ENCODE measurements around the gene KCNIP4.

Gene KCNIP4

DNA sequence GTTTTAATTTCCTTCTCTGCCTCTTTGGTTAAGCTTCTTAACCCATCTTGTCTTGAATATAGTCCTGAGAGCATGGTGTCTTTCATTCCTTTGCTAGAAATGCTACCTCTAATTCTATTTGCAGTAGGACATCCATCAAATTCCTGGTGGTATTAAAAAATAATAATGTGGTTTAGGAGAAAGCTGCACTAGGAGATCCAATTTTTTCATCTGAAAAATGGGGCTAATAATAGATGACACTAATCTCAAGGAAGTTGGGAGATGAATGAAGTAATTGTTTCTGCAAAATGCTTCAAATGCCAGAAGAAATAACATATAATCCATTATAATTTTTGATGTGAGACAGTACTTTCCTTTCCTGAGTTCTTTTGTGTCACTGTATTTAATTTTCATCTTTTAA lies 1053.4 kb downstream of the KCNIP4 start:
- TF ChIP-seq, protein P1, sequence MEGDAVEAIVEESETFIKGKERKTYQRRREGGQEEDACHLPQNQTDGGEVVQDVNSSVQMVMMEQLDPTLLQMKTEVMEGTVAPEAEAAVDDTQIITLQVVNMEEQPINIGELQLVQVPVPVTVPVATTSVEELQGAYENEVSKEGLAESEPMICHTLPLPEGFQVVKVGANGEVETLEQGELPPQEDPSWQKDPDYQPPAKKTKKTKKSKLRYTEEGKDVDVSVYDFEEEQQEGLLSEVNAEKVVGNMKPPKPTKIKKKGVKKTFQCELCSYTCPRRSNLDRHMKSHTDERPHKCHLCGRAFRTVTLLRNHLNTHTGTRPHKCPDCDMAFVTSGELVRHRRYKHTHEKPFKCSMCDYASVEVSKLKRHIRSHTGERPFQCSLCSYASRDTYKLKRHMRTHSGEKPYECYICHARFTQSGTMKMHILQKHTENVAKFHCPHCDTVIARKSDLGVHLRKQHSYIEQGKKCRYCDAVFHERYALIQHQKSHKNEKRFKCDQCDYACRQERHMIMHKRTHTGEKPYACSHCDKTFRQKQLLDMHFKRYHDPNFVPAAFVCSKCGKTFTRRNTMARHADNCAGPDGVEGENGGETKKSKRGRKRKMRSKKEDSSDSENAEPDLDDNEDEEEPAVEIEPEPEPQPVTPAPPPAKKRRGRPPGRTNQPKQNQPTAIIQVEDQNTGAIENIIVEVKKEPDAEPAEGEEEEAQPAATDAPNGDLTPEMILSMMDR (IDR thresholded peaks at IDR 0.05) = no peak

DNA sequence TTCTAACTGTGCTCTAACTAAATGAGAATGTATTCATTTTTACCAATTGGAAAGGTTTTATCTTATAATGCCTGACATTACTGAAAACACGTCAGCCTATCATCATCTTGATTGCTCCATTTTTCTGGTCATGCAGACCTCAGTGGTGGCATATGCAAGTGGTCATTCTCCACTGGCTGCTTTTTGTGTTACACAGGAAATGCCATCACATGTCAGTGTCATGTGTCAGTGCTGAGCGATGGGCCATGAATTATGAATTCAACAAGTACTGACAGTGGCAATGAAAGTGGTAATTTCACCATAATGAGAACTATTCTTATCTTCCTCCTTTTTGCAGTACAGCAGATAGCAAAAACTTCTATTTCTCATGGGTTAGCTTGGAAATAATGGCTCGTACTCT lies 1057.8 kb downstream of the KCNIP4 start:
- TF ChIP-seq, protein P1 (IDR thresholded peaks at IDR 0.05) = no peak

DNA sequence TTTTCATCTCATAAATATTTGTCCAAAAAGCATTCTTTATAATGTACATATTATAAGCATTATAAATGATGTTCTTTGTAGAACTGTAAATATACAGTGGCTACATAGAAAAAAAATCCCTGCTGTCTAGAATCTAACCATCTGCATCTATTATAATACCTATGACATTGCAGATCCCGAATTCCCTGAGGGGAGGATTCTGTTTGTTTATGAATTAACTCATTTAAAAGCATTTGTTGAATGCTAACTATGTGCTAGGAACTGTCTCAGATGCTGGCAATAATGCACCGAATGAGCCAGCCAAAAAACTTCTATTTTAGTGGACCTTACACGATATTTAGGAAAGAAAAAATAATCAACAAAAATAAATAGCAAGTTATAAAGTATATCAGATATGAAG lies 1058.7 kb downstream of the KCNIP4 start:
- TF ChIP-seq, protein P1 (IDR thresholded peaks at IDR 0.05) = no peak

DNA sequence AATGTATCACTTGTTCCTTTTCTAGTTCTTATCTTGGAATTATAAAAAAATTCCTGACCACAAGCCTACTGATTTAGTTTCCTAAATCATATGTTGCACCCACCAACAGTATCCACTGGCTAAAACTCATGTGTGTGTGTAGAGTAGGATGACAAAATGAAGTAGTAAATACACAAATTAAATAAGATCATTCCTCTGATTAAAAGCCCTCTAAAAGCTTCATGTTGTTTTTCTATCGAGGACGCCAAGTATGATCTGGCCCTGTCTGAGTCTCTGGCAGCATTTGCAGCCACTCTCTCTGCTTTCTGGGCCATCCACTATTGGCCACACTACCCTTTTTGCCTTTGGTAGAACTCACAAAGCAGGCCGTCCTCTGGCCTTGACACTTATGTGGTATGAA lies 1064.9 kb downstream of the KCNIP4 start:
- TF ChIP-seq, protein P1 (IDR thresholded peaks at IDR 0.05) = no peak

DNA sequence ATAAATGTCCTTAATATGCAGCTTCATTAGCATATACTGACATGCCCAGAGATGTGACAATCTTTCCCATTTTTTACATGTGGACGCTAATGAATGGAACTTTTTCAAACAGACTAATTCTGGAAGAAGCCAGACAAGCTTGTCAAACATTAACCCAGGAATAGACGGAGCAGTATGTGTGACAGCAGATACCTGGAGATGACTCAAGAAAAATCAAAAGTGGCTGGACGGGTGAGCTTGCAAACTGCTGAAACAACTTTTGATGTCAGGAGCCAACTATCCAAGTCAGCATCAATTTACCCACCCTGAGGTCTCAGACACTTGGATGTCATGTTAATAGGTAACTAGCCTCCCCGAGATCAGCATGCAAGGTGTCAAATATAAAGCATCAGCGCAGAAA lies 1065.3 kb downstream of the KCNIP4 start:
- TF ChIP-seq, protein P1 (IDR thresholded peaks at IDR 0.05) = no peak

DNA sequence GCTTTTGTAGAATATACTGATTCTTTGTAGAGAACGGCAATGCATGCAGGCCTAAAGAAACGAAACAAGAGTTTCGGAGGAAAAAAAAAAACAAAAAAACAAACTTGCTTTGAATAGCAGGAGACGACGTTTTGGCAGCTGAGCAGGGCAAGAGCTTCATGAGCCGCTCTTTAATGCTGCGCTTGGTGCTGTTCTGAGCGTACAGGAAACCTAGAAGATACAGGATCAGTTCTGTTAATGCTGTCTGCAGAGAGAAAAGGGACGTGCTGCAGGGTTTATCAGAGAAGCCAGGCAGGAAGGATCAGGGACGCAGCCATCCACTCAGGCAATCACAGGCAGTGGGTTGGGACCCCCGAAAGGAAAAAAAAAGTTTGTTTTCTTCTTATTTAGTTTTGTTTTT lies 1066.1 kb downstream of the KCNIP4 start:
- TF ChIP-seq, protein P1 (IDR thresholded peaks at IDR 0.05) = no peak

DNA sequence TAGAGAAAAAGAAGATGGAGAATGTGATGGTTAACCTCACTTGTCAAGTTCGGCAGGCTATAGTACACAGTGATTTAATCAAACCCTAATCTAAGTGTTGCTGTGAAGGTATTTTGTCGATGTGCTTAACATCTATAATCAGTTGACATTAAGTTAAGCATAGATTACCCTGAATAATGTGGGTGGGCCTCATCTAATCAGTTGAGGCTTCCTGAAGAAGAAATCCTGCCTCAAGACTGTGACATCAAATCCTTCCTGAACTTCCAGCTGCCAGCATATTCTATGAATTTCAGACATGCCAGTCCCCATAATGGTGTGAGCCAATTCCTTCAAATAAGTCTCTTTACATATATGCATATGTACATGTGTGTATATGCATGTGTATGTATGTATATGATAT lies 1066.9 kb downstream of the KCNIP4 start:
- TF ChIP-seq, protein P1 (IDR thresholded peaks at IDR 0.05) = no peak

DNA sequence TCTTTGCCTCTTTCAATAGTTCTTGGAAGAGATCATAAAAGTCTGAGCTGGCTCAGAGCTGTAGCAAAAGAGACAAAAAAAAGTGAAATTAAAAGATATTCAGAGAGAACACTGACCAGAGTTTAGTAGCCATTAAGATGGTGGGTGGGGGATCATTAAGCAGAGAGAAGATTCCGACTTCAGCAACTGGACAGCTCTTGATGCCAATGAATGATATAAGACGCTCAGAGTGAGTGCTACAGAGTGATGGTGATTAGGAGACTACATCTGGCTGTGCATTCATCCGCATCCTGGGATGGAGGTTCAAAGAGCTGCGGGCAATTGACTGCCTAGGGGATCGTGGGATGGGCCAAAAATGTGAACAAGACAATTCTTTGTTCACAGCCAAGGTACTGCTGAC lies 1069.8 kb downstream of the KCNIP4 start:
- TF ChIP-seq, protein P1 (IDR thresholded peaks at IDR 0.05) = no peak
